DMS 273 treated with DMSO at 0.1 percent for 48 hours (cell line): ENCODE measurements around the gene LIF.
"Not testable (repeated sequence)": the region's sequence is repeated elsewhere in the genome, so short reads cannot be mapped to it uniquely, and the experiment has no call there.

Experiments used
- DNase-seq: peaks from one replicate; lab custom pipeline; 2025; lab: John Stamatoyannopoulos, UW

The LIF gene

GRCh38 chr22:30241576-30242371, 4.8 kb downstream of the LIF start:
- no peak for DNase-seq

- no peak for DNase-seq
These were observed 5.8 kb downstream of the LIF start for GRCh38 chr22:30240541-30241417.

GRCh38 chr22:30239488-30240405, 6.8 kb downstream of the LIF start:
- no peak for DNase-seq

- no peak for DNase-seq
These were observed 7.7 kb downstream of the LIF start for GRCh38 chr22:30238661-30239487.

- no peak for DNase-seq
These were observed 8.4 kb downstream of the LIF start for GRCh38 chr22:30238136-30238535.

- no peak for DNase-seq
These were observed 9.7 kb downstream of the LIF start for GRCh38 chr22:30236875-30237274.

- no peak for DNase-seq
These were observed 10.8 kb downstream of the LIF start for GRCh38 chr22:30235687-30236170.

GRCh38 chr22:30234786-30235470, 11.6 kb downstream of the LIF start:
- DNase-seq = peak; percentile 72

- not testable (repeated sequence) for DNase-seq
These were observed 12.2 kb downstream of the LIF start for GRCh38 chr22:30234325-30234724.

GRCh38 chr22:30233582-30233981, 13.0 kb downstream of the LIF start:
- DNase-seq = no peak

GRCh38 chr22:30232716-30233218, 13.8 kb downstream of the LIF start:
- no peak for DNase-seq

- no peak for DNase-seq
These were observed 15.6 kb downstream of the LIF start for GRCh38 chr22:30230787-30231461.

- no peak for DNase-seq
These were observed 16.2 kb downstream of the LIF start for GRCh38 chr22:30230330-30230729.

GRCh38 chr22:30228509-30229359, 17.8 kb downstream of the LIF start:
- DNase-seq = no peak

- no peak for DNase-seq
These were observed 18.9 kb downstream of the LIF start for GRCh38 chr22:30227438-30228228.

- no peak for DNase-seq
These were observed 20.2 kb downstream of the LIF start for GRCh38 chr22:30226192-30226832.

GRCh38 chr22:30225220-30225927, 21.2 kb downstream of the LIF start:
- DNase-seq = no peak
